ENCODE measurements around the gene VPS52.
"Not testable (repeated sequence)": the region's sequence is repeated elsewhere in the genome, so short reads cannot be mapped to it uniquely, and the experiment has no call there.

VPS52 gene

GRCh38 chr6:33248932-33249731 is 22.5 kb downstream of the VPS52 start:
- DNase-seq: peak; percentile 99

DNA sequence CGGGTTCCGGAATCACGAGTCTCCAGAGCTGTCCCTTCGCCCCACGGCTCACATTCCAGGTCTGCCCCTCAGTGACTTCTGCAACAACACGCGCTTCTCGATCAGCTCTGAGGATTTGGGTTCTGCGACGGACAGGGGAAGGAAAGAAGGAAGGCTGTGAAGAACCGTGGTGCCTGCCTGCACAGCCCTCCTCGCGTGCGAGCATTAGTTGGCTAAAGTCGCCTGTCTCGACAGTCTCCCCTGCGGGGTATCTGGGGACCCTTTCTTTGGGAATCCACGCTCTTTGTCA is 23.1 kb downstream of the VPS52 start:
- DNase-seq: no peak

DNA sequence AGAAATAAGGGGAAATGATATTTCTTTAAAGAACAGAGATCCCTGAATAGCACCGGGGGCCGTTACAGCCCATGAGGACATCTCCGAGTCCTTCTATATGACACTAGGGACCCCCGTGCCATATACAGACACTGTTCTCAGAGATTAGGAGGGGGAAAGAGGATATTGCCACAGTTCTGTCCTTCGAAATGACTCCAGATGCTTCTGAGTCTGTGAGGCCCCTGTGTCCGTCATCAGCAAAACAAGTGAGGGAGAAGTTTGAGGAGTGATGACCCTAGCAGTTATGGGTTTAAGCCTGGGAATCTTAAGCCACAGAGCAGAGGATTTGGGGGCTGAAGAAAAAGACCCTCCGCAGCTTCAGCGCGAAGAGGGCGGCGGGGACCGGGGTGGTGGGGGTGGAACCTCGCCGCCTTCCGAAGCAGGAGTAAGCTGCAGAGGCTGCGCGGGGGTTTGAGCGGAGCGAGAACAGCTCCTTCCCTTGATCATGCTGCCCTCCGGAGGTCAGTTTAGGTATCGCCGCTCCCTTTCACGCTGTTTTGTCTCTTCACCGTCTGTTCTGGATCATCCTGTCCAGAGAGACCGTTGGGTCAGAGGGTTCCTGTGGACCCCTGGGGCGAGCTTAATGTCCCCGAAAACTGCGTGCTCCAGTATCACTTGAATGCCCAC is 23.6 kb downstream of the VPS52 start:
- peak; percentile 89 for DNase-seq

GRCh38 chr6:33243476-33243875 is 28.2 kb downstream of the VPS52 start:
- DNase-seq: no peak

DNA sequence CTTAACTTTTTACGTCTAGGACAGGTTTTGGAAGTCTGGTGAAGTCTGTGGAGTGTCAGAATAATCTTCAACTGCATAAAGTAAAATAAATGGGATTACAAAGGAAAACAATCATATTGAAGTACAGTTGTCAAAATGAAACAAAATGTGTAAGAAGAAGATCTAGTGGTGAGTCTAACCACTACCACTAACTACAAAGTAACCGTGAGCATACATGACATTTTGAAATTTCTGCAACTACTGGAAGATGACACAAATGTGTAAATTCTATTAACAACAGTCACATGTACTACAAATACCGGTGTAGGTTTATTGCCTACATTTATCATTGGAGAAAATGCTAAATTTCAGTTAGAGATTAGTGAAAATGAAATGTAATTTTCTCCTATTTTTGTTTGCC is 29.7 kb downstream of the VPS52 start:
- DNase-seq: no peak

DNA sequence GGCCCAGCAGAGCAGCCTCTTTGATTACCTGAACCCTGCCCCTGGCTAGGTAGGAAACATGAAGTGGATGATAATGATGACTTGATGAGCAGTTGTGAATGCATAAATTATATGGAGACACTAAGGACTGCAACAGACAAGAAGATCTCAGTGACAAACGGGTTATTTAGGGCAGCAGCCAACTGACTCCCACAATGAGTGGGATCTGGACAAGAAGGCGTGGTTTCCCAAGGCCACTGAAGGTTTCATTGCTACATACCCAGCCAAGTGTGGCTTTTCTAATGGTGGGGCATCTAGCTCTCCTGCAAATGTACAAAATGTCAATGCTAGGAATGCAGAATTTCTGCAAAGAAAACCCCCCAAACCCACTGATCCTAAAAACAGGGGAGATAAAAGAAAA is 33.9 kb downstream of the VPS52 start:
- DNase-seq: no peak

GRCh38 chr6:33236852-33237251 is 34.8 kb downstream of the VPS52 start:
- no peak for DNase-seq

DNA sequence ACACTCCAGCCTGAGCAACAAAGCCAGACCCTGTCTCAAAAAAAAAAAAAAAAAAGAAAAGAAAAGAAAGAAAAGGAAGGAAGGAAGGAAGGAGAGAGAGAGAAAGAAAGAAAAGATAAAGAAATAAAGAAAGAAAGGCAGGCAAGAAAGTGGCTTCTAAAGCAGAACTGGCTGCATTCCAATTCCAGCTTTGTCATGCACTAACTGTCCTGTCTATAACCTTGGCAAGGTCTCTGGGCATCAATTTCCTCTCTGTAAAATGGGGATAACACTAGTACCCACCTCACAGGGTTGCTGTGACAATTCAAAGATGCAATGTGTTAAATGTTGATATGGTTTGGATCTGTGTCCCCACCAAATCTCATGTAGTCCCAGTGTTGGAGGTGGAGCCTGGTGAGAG is 35.3 kb downstream of the VPS52 start:
- DNase-seq: no peak

- no peak for DNase-seq
Observed at GRCh38 chr6:33235221-33235634, 36.4 kb downstream of the VPS52 start.

DNA sequence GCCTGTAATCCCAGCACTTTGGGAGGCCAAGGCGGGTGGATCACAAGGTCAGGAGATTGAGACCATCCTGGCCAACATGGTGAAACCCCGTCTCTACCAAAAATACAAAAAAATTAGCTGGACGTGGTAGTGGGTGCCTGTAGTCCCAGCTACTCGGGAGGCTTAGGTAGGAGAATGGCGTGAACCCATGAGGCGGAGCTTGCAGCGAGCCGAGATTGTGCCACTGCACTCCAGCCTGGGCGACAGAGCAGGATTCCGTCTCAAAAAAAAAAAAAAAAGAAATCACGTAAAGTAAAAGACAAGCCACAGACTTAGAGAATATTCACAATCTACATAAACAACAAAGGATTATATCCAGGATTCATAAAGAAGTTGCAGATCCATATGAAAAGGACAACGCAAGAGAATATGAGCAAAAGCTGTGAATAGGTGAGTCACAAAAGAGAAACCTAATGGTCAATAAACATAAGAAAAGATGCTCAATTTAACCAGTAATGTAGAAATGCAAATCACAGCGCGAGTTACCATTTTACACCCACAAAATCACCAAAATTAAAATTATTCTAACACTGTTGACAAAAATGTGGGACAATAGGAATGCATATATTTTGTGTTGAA is 45.1 kb downstream of the VPS52 start:
- not testable (repeated sequence) for DNase-seq

DNA sequence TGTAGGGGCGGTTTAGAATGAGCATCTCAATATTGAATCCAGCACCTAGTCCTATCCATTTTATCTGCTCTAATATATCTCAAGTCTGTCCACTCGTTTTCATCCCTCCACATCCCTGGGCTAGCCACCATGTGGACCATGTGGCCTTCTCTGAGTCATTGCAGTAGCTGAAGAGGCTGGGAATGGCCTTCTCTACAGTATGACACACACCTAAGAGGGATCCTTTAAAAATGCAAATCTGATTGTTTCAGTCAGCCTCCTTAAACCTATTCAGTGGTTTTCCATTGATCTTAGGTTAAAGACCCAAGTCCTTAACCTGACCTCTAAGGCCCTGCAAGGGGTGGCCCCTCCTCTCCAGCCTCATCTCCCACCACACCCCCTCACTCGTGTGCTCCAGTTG is 54.0 kb downstream of the VPS52 start:
- no peak for DNase-seq

DNA sequence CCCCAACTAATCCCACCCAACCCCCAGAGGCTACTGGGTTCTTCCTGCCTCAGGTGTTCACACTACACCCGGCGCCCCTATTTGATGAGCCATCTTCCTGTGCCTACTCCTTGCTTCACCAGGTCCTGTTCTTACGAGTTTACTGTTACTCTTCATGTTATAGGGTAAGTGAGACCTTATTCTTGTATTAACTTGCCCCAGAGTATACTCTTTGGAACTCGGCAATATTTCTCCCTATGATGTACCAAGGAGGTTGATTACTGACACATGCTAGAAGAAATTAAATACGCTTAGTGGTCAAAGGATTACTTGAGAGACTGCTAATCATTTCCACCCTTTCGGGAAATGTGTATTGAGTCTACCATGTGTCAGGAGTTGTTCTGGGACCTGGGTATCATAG is 54.4 kb downstream of the VPS52 start:
- DNase-seq: no peak

DNA sequence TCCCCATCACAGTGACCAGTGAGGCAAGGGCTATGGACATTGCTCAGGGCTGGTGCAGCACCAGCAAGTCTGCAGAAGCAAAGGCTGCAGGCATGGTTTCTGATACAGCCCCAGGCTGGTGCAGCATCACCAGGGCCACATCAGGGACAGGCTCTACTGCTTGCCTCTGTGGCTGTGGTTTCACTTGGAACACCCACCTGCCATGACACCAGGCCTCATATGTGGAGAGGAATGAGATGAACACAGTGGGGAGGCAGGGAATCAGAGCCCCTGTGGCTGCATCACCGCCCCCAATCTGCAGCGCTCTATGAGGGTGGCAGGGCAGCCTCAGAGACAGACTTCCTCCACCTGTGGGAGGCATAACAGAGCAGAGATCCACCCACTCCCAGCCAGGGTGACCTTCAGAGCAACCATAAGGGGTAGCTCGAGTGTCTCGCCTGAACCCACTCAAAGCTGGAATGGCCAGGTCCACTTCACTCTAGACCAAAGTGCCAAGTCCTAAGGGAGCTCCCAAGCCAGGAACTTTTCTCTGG is 55.5 kb downstream of the VPS52 start:
- DNase-seq: no peak

- DNase-seq: no peak
Observed at GRCh38 chr6:33215271-33216116, 56.2 kb downstream of the VPS52 start.

GRCh38 chr6:33213989-33214335 is 57.7 kb downstream of the VPS52 start:
- no peak for DNase-seq

DNA sequence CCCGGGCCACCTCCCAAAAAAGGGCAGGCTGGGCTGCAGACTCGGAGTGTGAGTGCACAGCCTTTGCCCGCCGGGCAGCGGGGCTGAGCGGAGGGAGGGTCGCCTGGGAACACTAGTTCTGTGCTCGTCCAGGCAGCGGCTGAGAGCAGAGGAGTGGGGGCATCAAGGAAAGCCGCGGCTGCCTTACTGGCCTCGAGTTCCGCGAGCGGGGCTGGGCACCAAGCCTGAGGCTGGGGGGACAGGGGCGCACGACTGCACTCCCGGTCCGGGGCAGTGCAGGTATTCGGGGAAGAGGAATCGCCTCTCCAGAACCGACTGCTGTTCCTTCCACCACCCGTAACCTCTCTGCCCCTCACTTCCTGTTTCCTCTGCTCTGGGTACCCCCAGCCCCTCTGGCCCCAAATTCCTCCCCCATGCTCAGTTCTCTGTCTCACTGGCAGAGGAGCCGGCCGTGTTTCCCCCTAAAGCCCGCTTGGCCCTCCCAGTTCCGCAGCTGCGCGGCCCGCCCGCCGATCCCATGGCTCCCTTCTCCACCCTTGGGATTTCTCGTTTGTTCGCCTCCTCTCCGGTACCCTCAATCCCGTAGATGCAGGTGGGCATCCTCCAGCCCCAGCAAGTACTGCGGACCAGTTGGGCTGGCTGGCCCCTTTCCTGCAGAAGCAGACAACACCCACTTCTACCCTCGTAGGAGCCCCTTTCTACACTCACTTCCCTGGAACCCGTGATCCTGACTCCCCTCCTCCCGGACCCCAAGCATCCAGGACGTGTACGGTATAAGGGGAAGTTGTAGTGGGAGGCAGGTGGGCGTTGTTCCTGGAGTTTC is 58.3 kb downstream of the VPS52 start:
- DNase-seq: peak; percentile 19

DNA sequence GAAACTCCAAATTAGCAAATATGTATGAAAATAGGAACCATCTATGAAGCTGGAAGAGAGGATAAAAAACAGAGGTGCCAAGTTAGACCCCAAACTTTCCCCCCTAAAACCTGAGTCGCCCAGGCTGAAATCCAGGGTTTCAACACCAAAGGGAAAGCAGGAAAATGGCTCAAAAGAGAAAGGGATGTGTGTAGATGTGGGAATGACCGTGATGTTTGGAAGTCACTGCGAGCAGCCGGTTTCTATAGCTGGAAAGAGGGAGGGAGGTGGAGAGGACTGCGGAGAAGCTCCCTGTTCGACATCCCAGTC is 58.9 kb downstream of the VPS52 start:
- DNase-seq: no peak

GRCh38 chr6:33211666-33212422 is 59.8 kb downstream of the VPS52 start:
- no peak for DNase-seq

DNA sequence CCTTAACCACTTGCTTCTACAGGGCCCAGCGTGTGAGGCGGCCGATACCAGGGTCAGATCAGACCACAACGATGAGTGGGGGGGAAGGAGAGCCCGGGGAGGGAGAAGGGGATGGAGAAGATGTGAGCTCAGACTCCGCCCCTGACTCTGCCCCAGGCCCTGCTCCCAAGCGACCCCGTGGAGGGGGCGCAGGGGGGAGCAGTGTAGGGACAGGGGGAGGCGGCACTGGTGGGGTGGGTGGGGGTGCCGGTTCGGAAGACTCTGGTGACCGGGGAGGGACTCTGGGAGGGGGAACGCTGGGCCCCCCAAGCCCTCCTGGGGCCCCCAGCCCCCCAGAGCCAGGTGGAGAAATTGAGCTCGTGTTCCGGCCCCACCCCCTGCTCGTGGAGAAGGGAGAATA is 60.5 kb downstream of the VPS52 start:
- no peak for DNase-seq

- no peak for DNase-seq
Observed at GRCh38 chr6:33209856-33210255, 61.8 kb downstream of the VPS52 start.

- DNase-seq: peak; percentile 90
Observed at GRCh38 chr6:33208091-33208967, 63.3 kb downstream of the VPS52 start, which contains the start of gene RING1. RING1 (plus strand) TSS chr6:33208500; CDS start chr6:33208823, 323 bp downstream.
